Astrocyte (in vitro differentiated cells and primary cell): Measurements from ENCODE around the gene HOXA4. TPM values are rescaled to one million over a fixed set of nuclear protein-coding genes. Genes with fewer than 3 reads are reported as not detected.

Experiments
- DNase-seq: peaks from one replicate; pipeline ENCODE4 v3.0.0-alpha.2; 2010; ENCODE audit warnings: low read depth
- FAIRE-seq: peaks from 2 replicates; lab custom pipeline; 2011; peaks lifted over from hg19 to GRCh38; lab: Jason Lieb, UNC
- H2AFZ ChIP-seq: 2 replicates; pipeline ENCODE4 v1.6.0; 2012; ENCODE audit warnings: low read depth, low read length, inconsistent platforms
- H3K27ac ChIP-seq: 2 replicates; pipeline ENCODE4 v1.5.1; 2011; ENCODE audit warnings: low read depth, low read length, inconsistent platforms
- H3K27me3 ChIP-seq: 2 replicates; pipeline ENCODE4 v1.6.0; 2011; ENCODE audit warnings: low read length, inconsistent platforms; ENCODE audit not compliant: insufficient read depth
- H3K36me3 ChIP-seq: 2 replicates; pipeline ENCODE4 v1.5.1; 2011; ENCODE audit warnings: low read length, inconsistent platforms; ENCODE audit not compliant: insufficient read depth
- H3K4me1 ChIP-seq: 2 replicates; pipeline ENCODE4 v1.5.1; 2011; ENCODE audit warnings: low read length, inconsistent platforms; ENCODE audit not compliant: insufficient read depth
- H3K4me2 ChIP-seq: 2 replicates; pipeline ENCODE4 v1.6.0; 2012; ENCODE audit warnings: low read length, inconsistent platforms
- H3K4me3 ChIP-seq: 2 replicates; pipeline ENCODE4 v1.5.1; 2011; ENCODE audit warnings: low read depth, mild to moderate bottlenecking, low read length, inconsistent platforms; ENCODE audit not compliant: insufficient read depth
- H3K79me2 ChIP-seq: 2 replicates; pipeline ENCODE4 v1.6.0; 2012; ENCODE audit warnings: mild to moderate bottlenecking, low read length, inconsistent platforms; ENCODE audit not compliant: insufficient read depth
- H3K9ac ChIP-seq: 2 replicates; pipeline ENCODE4 v1.6.0; 2012; ENCODE audit warnings: mild to moderate bottlenecking, low read length, inconsistent platforms
- H3K9me3 ChIP-seq: 2 replicates; pipeline ENCODE4 v1.5.1; 2012; ENCODE audit warnings: low read depth, mild to moderate bottlenecking, low read length, inconsistent platforms; ENCODE audit not compliant: insufficient read depth
- H4K20me1 ChIP-seq: 2 replicates; pipeline ENCODE4 v1.6.0; 2012; ENCODE audit warnings: low read length, inconsistent platforms; ENCODE audit not compliant: insufficient read depth
- H3K27ac Mint-ChIP-seq: one replicate; pipeline ENCODE4 v1.8.0; 2021; ENCODE audit warnings: mild to moderate bottlenecking, mixed read lengths; ENCODE audit not compliant: unreplicated experiment
- H3K27me3 Mint-ChIP-seq: one replicate; pipeline ENCODE4 v1.8.0; 2021; ENCODE audit warnings: low read depth, mixed read lengths; ENCODE audit not compliant: unreplicated experiment
- H3K36me3 Mint-ChIP-seq: one replicate; pipeline ENCODE4 v1.8.0; 2021; ENCODE audit warnings: low read depth, mixed read lengths; ENCODE audit not compliant: unreplicated experiment
- H3K4me1 Mint-ChIP-seq: one replicate; pipeline ENCODE4 v1.8.0; 2021; ENCODE audit warnings: low read depth, mixed read lengths; ENCODE audit not compliant: unreplicated experiment
- H3K4me3 Mint-ChIP-seq: one replicate; pipeline ENCODE4 v1.8.0; 2021; ENCODE audit warnings: mild to moderate bottlenecking, moderate library complexity, mixed read lengths; ENCODE audit not compliant: unreplicated experiment
- H3K9me3 Mint-ChIP-seq: one replicate; pipeline ENCODE4 v1.8.0; 2021; ENCODE audit warnings: mild to moderate bottlenecking, mixed read lengths; ENCODE audit not compliant: unreplicated experiment
- EZH2 ChIP-seq: IDR thresholded peaks from 2 replicates; pipeline ENCODE4 v1.6.1; 2012; ENCODE audit warnings: mild to moderate bottlenecking, low read length, inconsistent platforms; ENCODE audit not compliant: insufficient read depth
- total RNA-seq: library from RNA; stranded (reverse); gene quantifications from 2 replicates; pipeline ENCODE4 v1.2.1, GENCODE V29; 2021
- TF ChIP-seq, protein P1 (sequence below): IDR thresholded peaks from 2 replicates; pipeline ENCODE4 v1.5.1; 2011; ENCODE audit warnings: low read depth, mild to moderate bottlenecking, inconsistent platforms, low read length, moderate library complexity; ENCODE audit not compliant: insufficient read depth

Gene HOXA4
- total RNA-seq, 1 donor from 2014 or later = not detected

DNA sequence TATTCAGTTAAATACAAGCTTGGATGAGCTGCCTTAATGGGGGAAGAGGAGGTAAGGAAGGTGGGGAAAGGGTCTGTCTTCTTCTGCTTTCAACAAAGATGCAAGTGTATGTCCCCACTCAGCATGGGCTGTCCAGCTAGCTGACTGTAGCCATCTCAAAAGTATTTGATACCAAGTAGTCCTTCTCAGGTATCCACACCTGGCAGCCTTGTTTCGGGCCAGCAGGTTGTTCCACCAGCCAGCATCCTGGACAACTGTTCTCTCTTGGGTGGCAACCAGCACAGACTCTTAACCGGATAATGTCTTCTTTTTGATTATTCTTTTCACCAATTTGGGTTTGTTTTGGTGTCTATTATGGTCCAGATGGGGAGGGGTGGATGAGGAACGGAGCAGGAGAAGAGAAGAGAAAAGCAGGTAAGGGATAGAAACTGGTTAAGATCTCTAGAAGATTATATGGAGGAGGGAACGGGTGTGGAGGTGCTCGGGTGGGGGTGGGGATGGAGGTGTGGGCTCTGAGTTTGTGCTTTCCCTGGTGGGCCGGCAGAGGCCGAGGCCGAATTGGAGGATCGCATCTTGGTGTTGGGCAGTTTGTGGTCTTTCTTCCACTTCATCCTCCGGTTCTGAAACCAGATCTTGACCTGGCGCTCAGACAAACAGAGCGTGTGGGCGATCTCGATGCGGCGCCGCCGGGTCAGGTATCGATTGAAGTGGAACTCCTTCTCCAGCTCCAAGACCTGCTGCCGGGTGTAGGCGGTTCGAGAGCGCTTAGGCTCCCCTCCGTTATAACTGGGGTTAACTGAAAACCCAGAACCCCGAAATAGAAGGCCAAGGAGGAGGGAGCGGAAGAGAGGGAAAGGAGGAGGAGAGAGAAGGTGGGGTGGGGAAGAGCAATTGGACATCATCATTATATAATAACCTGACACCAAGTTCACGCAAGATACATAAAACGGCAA lies 1.5 kb downstream of the HOXA4 start:
- peak overlapping the region; percentile 81 for H3K4me2 ChIP-seq
- peak overlapping the region; percentile 48 for H3K9ac ChIP-seq
- H2AFZ ChIP-seq = no peak overlapping the region
- no peak for FAIRE-seq
- H3K9me3 Mint-ChIP-seq = peaks cover 36% of the 10 kb centered on the region
- H4K20me1 ChIP-seq = no peaks in the 10 kb centered on the region
- H3K36me3 ChIP-seq = no peaks in the 10 kb centered on the region
- H3K36me3 Mint-ChIP-seq = no peaks in the 10 kb centered on the region
- H3K27ac ChIP-seq = no peak overlapping the region
- no peaks in the 10 kb centered on the region for H3K4me1 ChIP-seq
- H3K4me1 Mint-ChIP-seq = peaks cover 2% of the 10 kb centered on the region
- H3K9me3 ChIP-seq = no peaks in the 10 kb centered on the region
- H3K79me2 ChIP-seq = no peaks in the 10 kb centered on the region
- peaks cover 74% of the 10 kb centered on the region for H3K27me3 ChIP-seq
- peaks cover 88% of the 10 kb centered on the region for H3K27me3 Mint-ChIP-seq
- no peak for DNase-seq
- no peak for TF ChIP-seq EZH2
- H3K4me3 Mint-ChIP-seq = no peak overlapping the region
- peak overlapping the region; percentile 25 for H3K4me3 ChIP-seq
- H3K27ac Mint-ChIP-seq = no peak overlapping the region

GRCh38 chr7:27128034-27128433 lies 2.5 kb downstream of the HOXA4 start:
- no peak overlapping the region for H3K4me2 ChIP-seq
- no peak overlapping the region for H3K4me3 Mint-ChIP-seq

GRCh38 chr7:27126596-27127327 lies 3.8 kb downstream of the HOXA4 start:
- peaks cover 2% of the 10 kb centered on the region for H3K4me1 Mint-ChIP-seq

More at GRCh38 chr7:27128034-27128433, 2.5 kb downstream of the HOXA4 start:
- FAIRE-seq (no peak), DNase-seq (peak; percentile 67)
- peaks cover 74% of the 10 kb centered on the region for H3K27me3 ChIP-seq
- no peaks in the 10 kb centered on the region for H4K20me1 ChIP-seq
- no peaks in the 10 kb centered on the region for H3K36me3 Mint-ChIP-seq
- H3K9ac ChIP-seq = no peak overlapping the region
- no peak overlapping the region for H2AFZ ChIP-seq
- H3K36me3 ChIP-seq = no peaks in the 10 kb centered on the region
- H3K4me3 ChIP-seq = no peak overlapping the region
- no peaks in the 10 kb centered on the region for H3K79me2 ChIP-seq
- peaks cover 88% of the 10 kb centered on the region for H3K27me3 Mint-ChIP-seq
- H3K27ac ChIP-seq = no peak overlapping the region
- TF ChIP-seq, protein P1, sequence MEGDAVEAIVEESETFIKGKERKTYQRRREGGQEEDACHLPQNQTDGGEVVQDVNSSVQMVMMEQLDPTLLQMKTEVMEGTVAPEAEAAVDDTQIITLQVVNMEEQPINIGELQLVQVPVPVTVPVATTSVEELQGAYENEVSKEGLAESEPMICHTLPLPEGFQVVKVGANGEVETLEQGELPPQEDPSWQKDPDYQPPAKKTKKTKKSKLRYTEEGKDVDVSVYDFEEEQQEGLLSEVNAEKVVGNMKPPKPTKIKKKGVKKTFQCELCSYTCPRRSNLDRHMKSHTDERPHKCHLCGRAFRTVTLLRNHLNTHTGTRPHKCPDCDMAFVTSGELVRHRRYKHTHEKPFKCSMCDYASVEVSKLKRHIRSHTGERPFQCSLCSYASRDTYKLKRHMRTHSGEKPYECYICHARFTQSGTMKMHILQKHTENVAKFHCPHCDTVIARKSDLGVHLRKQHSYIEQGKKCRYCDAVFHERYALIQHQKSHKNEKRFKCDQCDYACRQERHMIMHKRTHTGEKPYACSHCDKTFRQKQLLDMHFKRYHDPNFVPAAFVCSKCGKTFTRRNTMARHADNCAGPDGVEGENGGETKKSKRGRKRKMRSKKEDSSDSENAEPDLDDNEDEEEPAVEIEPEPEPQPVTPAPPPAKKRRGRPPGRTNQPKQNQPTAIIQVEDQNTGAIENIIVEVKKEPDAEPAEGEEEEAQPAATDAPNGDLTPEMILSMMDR = no peak
- TF ChIP-seq EZH2 = no peak
- no peak overlapping the region for H3K27ac Mint-ChIP-seq
- no peaks in the 10 kb centered on the region for H3K9me3 ChIP-seq
- peaks cover 8% of the 10 kb centered on the region for H3K4me1 ChIP-seq
- H3K4me1 Mint-ChIP-seq = peaks cover 2% of the 10 kb centered on the region
- peaks cover 40% of the 10 kb centered on the region for H3K9me3 Mint-ChIP-seq

More at GRCh38 chr7:27126596-27127327, 3.8 kb downstream of the HOXA4 start:
- no peaks in the 10 kb centered on the region for H4K20me1 ChIP-seq
- Mint-ChIP-seq H3K9me3 (peaks cover 43% of the 10 kb centered on the region), H3K27me3 (peaks cover 91% of the 10 kb centered on the region), H3K4me3 (no peak overlapping the region), H3K36me3 (peaks cover 2% of the 10 kb centered on the region), H3K27ac (no peak overlapping the region)
- peaks cover 9% of the 10 kb centered on the region for H3K79me2 ChIP-seq
- FAIRE-seq = no peak
- H3K4me2 ChIP-seq = no peak overlapping the region
- H3K4me1 ChIP-seq = peaks cover 11% of the 10 kb centered on the region
- H3K27me3 ChIP-seq = peaks cover 75% of the 10 kb centered on the region
- H3K27ac ChIP-seq = no peak overlapping the region
- no peak overlapping the region for H2AFZ ChIP-seq
- peak; percentile 62 for DNase-seq
- no peak overlapping the region for H3K4me3 ChIP-seq
- no peaks in the 10 kb centered on the region for H3K36me3 ChIP-seq
- H3K9me3 ChIP-seq = no peaks in the 10 kb centered on the region
- H3K9ac ChIP-seq = no peak overlapping the region
- TF ChIP-seq, protein P1 = no peak
- TF ChIP-seq EZH2 = no peak
